Measurements from ENCODE around the gene NHERF1. TPM values are rescaled to one million over a fixed set of nuclear protein-coding genes. Genes with fewer than 3 reads are reported as not detected.

Gene NHERF1
- total and polyA plus RNA-seq, 7 experiments from 2014 or later, result 93.1 to 393 (median 165) TPM

- Histone ChIP-seq H3K4me1 (ENCODE audit: control insufficient read depth in 2 of 2, insufficient read depth in 2 of 2, low read length in 2 of 2) (peaks cover 13 to 39% of the 10 kb centered on the region in 2 donors), H3K36me3 (ENCODE audit: control insufficient read depth in 2 of 3, insufficient read depth in 3 of 3, low read length in 3 of 3) (peaks cover 4 to 33% (median 13%) of the 10 kb centered on the region in 3 experiments), H3K9me3 (ENCODE audit: control insufficient read depth in 2 of 3, low read length in 3 of 3) (no peaks in the 10 kb centered on the region), H3K27ac (ENCODE audit: low read depth, low read length) (peak overlapping the region; percentile 19), H3K4me3 (ENCODE audit: low read length) (no peak overlapping the region), H3K27me3 (ENCODE audit: control insufficient read depth in 2 of 2, insufficient read depth in 2 of 2, low read length in 2 of 2) (no peaks in the 10 kb centered on the region)
- ChIA-PET POLR2A (interaction anchor here (0.5 to 1.7 kb wide), 9 partner anchors 9 to 943 kb away, joined by 3 to 9 read pairs (median 4); partner anchors contain the start of gene NAT9), CTCF (interaction anchor here (0.5 to 4.4 kb wide), 31 partner anchors 10 to 1532 kb away, joined by 3 to 78 read pairs (median 6); partner anchors contain the start of genes FDXR, GRIN2C, MIF4GD and NAT9)
- no peak for ATAC-seq
- peaks cover 28 to 64% (median 46%) of the 10 kb centered on the region in 7 donors for H3K4me1 Mint-ChIP-seq
- H3K27me3 Mint-ChIP-seq, result no peaks in the 10 kb centered on the region
- H3K9me3 Mint-ChIP-seq, result no peaks in the 10 kb centered on the region
- peaks cover 3 to 31% (median 22%) of the 10 kb centered on the region in 5 donors for H3K36me3 Mint-ChIP-seq
- H3K4me3 Mint-ChIP-seq, result peak overlapping the region; percentile 41 to 81 (median 72)
- peak overlapping the region; percentile 48 to 88 (median 81) for H3K27ac Mint-ChIP-seq
- DNase-seq, result peak in 2 of 9 donors; percentile 24
- intact Hi-C loops (cut with micrococcal nuclease), result loop anchor here (1.0 to 5.0 kb wide), 7 partner anchors 10 to 168 kb away; partner anchors contain the start of gene NAT9 (in 1 of the 2)
Measured at GRCh38 chr17:74790161-74791058, 42.0 kb downstream of the NHERF1 start.

- POLR2A ChIA-PET, result interaction anchor here (0.9 kb wide), 1 partner anchor 81 kb away, joined by 3 read pairs; no protein-coding TSS in a partner anchor
- no peak overlapping the region for H3K27ac Mint-ChIP-seq
- H3K9me3 Mint-ChIP-seq, result no peaks in the 10 kb centered on the region
- Histone ChIP-seq H3K27ac (ENCODE audit: low read depth, low read length) (no peak overlapping the region), H3K4me1 (ENCODE audit: control insufficient read depth in 2 of 2, insufficient read depth in 2 of 2, low read length in 2 of 2) (peaks cover 13 to 22% of the 10 kb centered on the region in 2 donors), H3K36me3 (ENCODE audit: control insufficient read depth in 2 of 3, insufficient read depth in 3 of 3, low read length in 3 of 3) (peaks cover 0 to 55% (median 16%) of the 10 kb centered on the region in 3 experiments), H3K4me3 (ENCODE audit: low read length) (no peak overlapping the region), H3K9me3 (ENCODE audit: control insufficient read depth in 2 of 3, low read length in 3 of 3) (no peaks in the 10 kb centered on the region), H3K27me3 (ENCODE audit: control insufficient read depth in 2 of 2, insufficient read depth in 2 of 2, low read length in 2 of 2) (no peaks in the 10 kb centered on the region)
- no peaks in the 10 kb centered on the region for H3K27me3 Mint-ChIP-seq
- H3K4me1 Mint-ChIP-seq, result peaks cover 17 to 47% (median 30%) of the 10 kb centered on the region in 7 donors
- ATAC-seq, result no peak
- no peak for DNase-seq
- peak overlapping the region in 1 of 10 donors; percentile 14 for H3K4me3 Mint-ChIP-seq
- peaks cover 3 to 44% (median 18%) of the 10 kb centered on the region in 5 donors for H3K36me3 Mint-ChIP-seq
- CTCF ChIA-PET, result interaction anchor here (0.7 to 4.4 kb wide), 6 partner anchors 56 to 731 kb away, joined by 3 to 78 read pairs (median 18); partner anchors contain the start of gene RAB37
- intact Hi-C loops (cut with micrococcal nuclease), result loop anchor here in 1 of 2 donors (5.0 kb wide), 1 partner anchor 165 kb away; no protein-coding TSS in a partner anchor
Measured at GRCh38 chr17:74792586-74793105, 44.2 kb downstream of the NHERF1 start.

- no peaks in the 10 kb centered on the region for H3K27me3 ChIP-seq (ENCODE audit: control insufficient read depth in 2 of 2, insufficient read depth in 2 of 2, low read length in 2 of 2)
- peaks cover 12 to 14% of the 10 kb centered on the region in 2 donors for H3K4me1 ChIP-seq (ENCODE audit: control insufficient read depth in 2 of 2, insufficient read depth in 2 of 2, low read length in 2 of 2)
- DNase-seq (no peak), ATAC-seq (no peak)
- intact Hi-C loops (cut with micrococcal nuclease), result no loop called here
- H3K36me3 Mint-ChIP-seq, result peaks cover 6 to 60% (median 27%) of the 10 kb centered on the region in 5 donors
- no peak overlapping the region for H3K27ac ChIP-seq (ENCODE audit: low read depth, low read length)
- H3K9me3 Mint-ChIP-seq, result no peaks in the 10 kb centered on the region
- H3K4me1 Mint-ChIP-seq, result peaks cover 10 to 25% (median 18%) of the 10 kb centered on the region in 7 donors
- no peak overlapping the region for H3K27ac Mint-ChIP-seq
- H3K9me3 ChIP-seq (ENCODE audit: control insufficient read depth in 2 of 3, low read length in 3 of 3), result no peaks in the 10 kb centered on the region
- H3K4me3 ChIP-seq (ENCODE audit: low read length), result no peak overlapping the region
- CTCF ChIA-PET, result interaction anchor here (0.6 to 1.6 kb wide), 4 partner anchors 59 to 92 kb away, joined by 3 to 4 read pairs (median 3); partner anchors contain the start of gene RAB37
- POLR2A ChIA-PET, result interaction anchor here (1.0 kb wide), 1 partner anchor 19 kb away, joined by 3 read pairs; the partner anchor contains the start of gene NAT9
- no peak overlapping the region for H3K4me3 Mint-ChIP-seq
- peaks cover 0 to 78% (median 19%) of the 10 kb centered on the region in 3 experiments for H3K36me3 ChIP-seq (ENCODE audit: control insufficient read depth in 2 of 3, insufficient read depth in 3 of 3, low read length in 3 of 3)
- H3K27me3 Mint-ChIP-seq, result no peaks in the 10 kb centered on the region
Measured at GRCh38 chr17:74795327-74796020, 47.0 kb downstream of the NHERF1 start.

- peaks cover 0 to 85% (median 19%) of the 10 kb centered on the region in 3 experiments for H3K36me3 ChIP-seq (ENCODE audit: control insufficient read depth in 2 of 3, insufficient read depth in 3 of 3, low read length in 3 of 3)
Measured at GRCh38 chr17:74796211-74796610, 47.8 kb downstream of the NHERF1 start.

GRCh38 chr17:74796866-74797265 lies 48.4 kb downstream of the NHERF1 start:
- Histone ChIP-seq H3K9me3 (ENCODE audit: control insufficient read depth in 2 of 3, low read length in 3 of 3) (no peaks in the 10 kb centered on the region), H3K27ac (ENCODE audit: low read depth, low read length) (no peak overlapping the region), H3K36me3 (ENCODE audit: control insufficient read depth in 2 of 3, insufficient read depth in 3 of 3, low read length in 3 of 3) (peaks cover 0 to 91% (median 22%) of the 10 kb centered on the region in 3 experiments), H3K4me3 (ENCODE audit: low read length) (no peak overlapping the region), H3K4me1 (ENCODE audit: control insufficient read depth in 2 of 2, insufficient read depth in 2 of 2, low read length in 2 of 2) (no peaks in the 10 kb centered on the region), H3K27me3 (ENCODE audit: control insufficient read depth in 2 of 2, insufficient read depth in 2 of 2, low read length in 2 of 2) (no peaks in the 10 kb centered on the region)
- Mint-ChIP-seq H3K4me3 (no peak overlapping the region), H3K4me1 (peaks cover 0 to 12% (median 6%) of the 10 kb centered on the region in 7 donors), H3K36me3 (peaks cover 4 to 63% (median 27%) of the 10 kb centered on the region in 5 donors), H3K27me3 (no peaks in the 10 kb centered on the region), H3K27ac (no peak overlapping the region), H3K9me3 (no peaks in the 10 kb centered on the region)
- DNase-seq (no peak), ATAC-seq (no peak)
- intact Hi-C loops (cut with micrococcal nuclease), result no loop called here
- ChIA-PET POLR2A (no interaction called here), CTCF (no interaction called here)

More at GRCh38 chr17:74796211-74796610, 47.8 kb downstream of the NHERF1 start:
- Mint-ChIP-seq H3K9me3 (no peaks in the 10 kb centered on the region), H3K27me3 (no peaks in the 10 kb centered on the region), H3K27ac (no peak overlapping the region), H3K36me3 (peaks cover 6 to 62% (median 27%) of the 10 kb centered on the region in 5 donors), H3K4me1 (peaks cover 4 to 17% (median 11%) of the 10 kb centered on the region in 7 donors), H3K4me3 (no peak overlapping the region)
- POLR2A ChIA-PET, result no interaction called here
- Histone ChIP-seq H3K9me3 (ENCODE audit: control insufficient read depth in 2 of 3, low read length in 3 of 3) (no peaks in the 10 kb centered on the region), H3K4me3 (ENCODE audit: low read length) (no peak overlapping the region), H3K27ac (ENCODE audit: low read depth, low read length) (no peak overlapping the region), H3K4me1 (ENCODE audit: control insufficient read depth in 2 of 2, insufficient read depth in 2 of 2, low read length in 2 of 2) (peaks cover 5 to 6% of the 10 kb centered on the region in 2 donors), H3K27me3 (ENCODE audit: control insufficient read depth in 2 of 2, insufficient read depth in 2 of 2, low read length in 2 of 2) (no peaks in the 10 kb centered on the region)
- CTCF ChIA-PET, result interaction anchor here (0.6 to 1.2 kb wide), 2 partner anchors 69 to 91 kb away, joined by 3 read pairs; no protein-coding TSS in a partner anchor
- intact Hi-C loops (cut with micrococcal nuclease), result no loop called here
- ATAC-seq (no peak), DNase-seq (no peak)

- POLR2A ChIA-PET, result no interaction called here
- H3K36me3 Mint-ChIP-seq, result peaks cover 4 to 64% (median 27%) of the 10 kb centered on the region in 5 donors
Measured at GRCh38 chr17:74797824-74798223, 49.4 kb downstream of the NHERF1 start.

More at GRCh38 chr17:74797824-74798223, 49.4 kb downstream of the NHERF1 start:
- no peak for ATAC-seq
- intact Hi-C loops (cut with micrococcal nuclease), result no loop called here
- Histone ChIP-seq H3K4me1 (ENCODE audit: control insufficient read depth in 2 of 2, insufficient read depth in 2 of 2, low read length in 2 of 2) (no peaks in the 10 kb centered on the region), H3K36me3 (ENCODE audit: control insufficient read depth in 2 of 3, insufficient read depth in 3 of 3, low read length in 3 of 3) (peaks cover 0 to 96% (median 22%) of the 10 kb centered on the region in 3 experiments), H3K9me3 (ENCODE audit: control insufficient read depth in 2 of 3, low read length in 3 of 3) (no peaks in the 10 kb centered on the region), H3K4me3 (ENCODE audit: low read length) (no peak overlapping the region), H3K27ac (ENCODE audit: low read depth, low read length) (no peak overlapping the region), H3K27me3 (ENCODE audit: control insufficient read depth in 2 of 2, insufficient read depth in 2 of 2, low read length in 2 of 2) (no peaks in the 10 kb centered on the region)
- H3K4me1 Mint-ChIP-seq, result peaks cover 0 to 7% (median 1%) of the 10 kb centered on the region in 7 donors
- no peaks in the 10 kb centered on the region for H3K9me3 Mint-ChIP-seq
- H3K4me3 Mint-ChIP-seq, result no peak overlapping the region
- CTCF ChIA-PET, result no interaction called here
- H3K27ac Mint-ChIP-seq, result no peak overlapping the region
- DNase-seq, result no peak
- H3K27me3 Mint-ChIP-seq, result no peaks in the 10 kb centered on the region

All from naive thymus-derived CD4-positive, alpha-beta T cell (primary cell).